Measurements from ENCODE around the gene DNAJC30. TPM values are rescaled to one million over a fixed set of nuclear protein-coding genes. Genes with fewer than 3 reads are reported as not detected.

The DNAJC30 gene
- total RNA-seq, 2 experiments from 2014 or later: 5.9 to 13.7 TPM

DNA sequence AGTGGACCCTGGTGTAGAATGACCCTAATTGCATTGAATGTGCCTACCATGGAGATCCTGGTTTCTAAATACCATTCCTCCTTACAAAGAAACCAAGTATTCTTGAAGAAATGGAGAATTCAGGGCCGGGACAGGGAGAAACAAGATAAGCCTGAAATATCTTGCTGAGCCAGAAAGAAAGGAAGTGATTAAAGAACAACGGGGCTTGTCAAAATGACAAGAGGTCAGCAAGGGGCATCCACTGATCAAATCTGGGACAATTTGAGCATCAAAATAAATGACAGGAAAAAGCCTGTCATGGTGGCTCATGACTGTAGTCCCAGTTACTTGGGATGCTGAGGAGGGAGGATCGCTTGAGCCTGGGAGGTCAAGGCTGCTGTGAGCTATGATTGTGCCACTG is 47.2 kb upstream of the DNAJC30 start:
- no TSS peak for BruUV-seq (replicated peaks)
- Histone ChIP-seq H3K4me1 (ENCODE audit: insufficient read depth, low read length, poor library complexity, severe bottlenecking) (peaks cover 14% of the 10 kb centered on the region), H4K20me1 (ENCODE audit: insufficient read depth, low read length) (no peaks in the 10 kb centered on the region), H3K9me3 (ENCODE audit: low read length) (no peaks in the 10 kb centered on the region), H3K4me2 (ENCODE audit: low read length) (no peak overlapping the region), H2AFZ (ENCODE audit: low read length) (no peak overlapping the region), H3K4me3 (ENCODE audit: low read depth, low read length, poor library complexity, severe bottlenecking) (no peak overlapping the region), H3K79me2 (ENCODE audit: insufficient read depth, low read depth, low read length) (no peaks in the 10 kb centered on the region), H3K9me2 (ENCODE audit: insufficient read depth, low read length) (no peaks in the 10 kb centered on the region), H3K36me3 (ENCODE audit: insufficient read depth, low read length) (peaks cover 2% of the 10 kb centered on the region; the same call in 1 of the 2 replicates), H3K27ac (ENCODE audit: low read depth, low read length, poor library complexity, severe bottlenecking) (no peak overlapping the region)
- intact Hi-C loops (cut with micrococcal nuclease; ENCODE audit: unreplicated experiment): loop anchor here (5.0 to 10.0 kb wide), 2 partner anchors 63 to 206 kb away; partner anchors contain the start of genes BAZ1B and VPS37D
- TF ChIP-seq, protein P1, sequence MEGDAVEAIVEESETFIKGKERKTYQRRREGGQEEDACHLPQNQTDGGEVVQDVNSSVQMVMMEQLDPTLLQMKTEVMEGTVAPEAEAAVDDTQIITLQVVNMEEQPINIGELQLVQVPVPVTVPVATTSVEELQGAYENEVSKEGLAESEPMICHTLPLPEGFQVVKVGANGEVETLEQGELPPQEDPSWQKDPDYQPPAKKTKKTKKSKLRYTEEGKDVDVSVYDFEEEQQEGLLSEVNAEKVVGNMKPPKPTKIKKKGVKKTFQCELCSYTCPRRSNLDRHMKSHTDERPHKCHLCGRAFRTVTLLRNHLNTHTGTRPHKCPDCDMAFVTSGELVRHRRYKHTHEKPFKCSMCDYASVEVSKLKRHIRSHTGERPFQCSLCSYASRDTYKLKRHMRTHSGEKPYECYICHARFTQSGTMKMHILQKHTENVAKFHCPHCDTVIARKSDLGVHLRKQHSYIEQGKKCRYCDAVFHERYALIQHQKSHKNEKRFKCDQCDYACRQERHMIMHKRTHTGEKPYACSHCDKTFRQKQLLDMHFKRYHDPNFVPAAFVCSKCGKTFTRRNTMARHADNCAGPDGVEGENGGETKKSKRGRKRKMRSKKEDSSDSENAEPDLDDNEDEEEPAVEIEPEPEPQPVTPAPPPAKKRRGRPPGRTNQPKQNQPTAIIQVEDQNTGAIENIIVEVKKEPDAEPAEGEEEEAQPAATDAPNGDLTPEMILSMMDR (conservative IDR thresholded peaks at IDR 0.05; ENCODE audit: low read length): no peak
- TF ChIP-seq EZH2phosphoT487 (IDR thresholded peaks at IDR 0.05; ENCODE audit: borderline replicate concordance, low read depth, low read length): no peak
- CTCF ChIA-PET (ENCODE audit: unreplicated experiment): no interaction called here
- POLR2A ChIA-PET: interaction anchor here (0.7 kb wide), 1 partner anchor 102 kb away, joined by 5 read pairs; no protein-coding TSS in a partner anchor
- DNase-seq (ENCODE audit: low spot score): no peak

DNA sequence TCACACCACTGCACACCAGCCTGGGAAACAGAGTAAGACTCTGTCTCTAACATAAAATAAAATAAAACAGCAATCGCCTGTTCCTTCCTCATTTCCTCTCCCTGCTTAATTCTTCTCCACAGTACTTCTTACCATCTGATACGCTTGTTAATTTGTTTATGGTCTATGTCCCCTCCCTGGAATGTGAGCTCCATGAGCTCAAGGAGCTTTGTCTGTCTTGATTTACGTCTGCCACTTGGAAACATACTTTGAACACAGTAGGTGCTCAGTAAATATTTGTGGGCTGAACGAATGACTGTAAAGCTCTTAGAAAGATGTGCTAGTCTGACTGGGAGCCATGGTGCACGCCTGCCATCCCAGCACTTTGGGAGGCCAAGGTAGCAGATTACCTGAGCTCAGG is 45.3 kb upstream of the DNAJC30 start:
- no peak for DNase-seq (ENCODE audit: low spot score)
- Histone ChIP-seq H2AFZ (ENCODE audit: low read length) (no peak overlapping the region), H3K4me2 (ENCODE audit: low read length) (no peak overlapping the region), H3K4me3 (ENCODE audit: low read depth, low read length, poor library complexity, severe bottlenecking) (no peak overlapping the region), H4K20me1 (ENCODE audit: insufficient read depth, low read length) (no peaks in the 10 kb centered on the region), H3K4me1 (ENCODE audit: insufficient read depth, low read length, poor library complexity, severe bottlenecking) (peaks cover 7% of the 10 kb centered on the region), H3K9me2 (ENCODE audit: insufficient read depth, low read length) (no peaks in the 10 kb centered on the region), H3K36me3 (ENCODE audit: insufficient read depth, low read length) (no peaks in the 10 kb centered on the region), H3K9me3 (ENCODE audit: low read length) (no peaks in the 10 kb centered on the region), H3K79me2 (ENCODE audit: insufficient read depth, low read depth, low read length) (no peaks in the 10 kb centered on the region), H3K27ac (ENCODE audit: low read depth, low read length, poor library complexity, severe bottlenecking) (no peak overlapping the region)
- ChIA-PET POLR2A (interaction anchor here (0.5 to 0.7 kb wide), 2 partner anchors 9 to 109 kb away, joined by 3 to 4 read pairs; partner anchors contain the start of gene STX1A), CTCF (ENCODE audit: unreplicated experiment) (interaction anchor here (1.2 kb wide), 1 partner anchor 10 kb away, joined by 3 read pairs; the partner anchor contains the start of gene ABHD11)
- BruUV-seq (replicated peaks): no TSS peak
- intact Hi-C loops (cut with micrococcal nuclease; ENCODE audit: unreplicated experiment): loop anchor here (10.0 kb wide), 1 partner anchor 274 kb away; no protein-coding TSS in a partner anchor
- TF ChIP-seq, protein P1 (conservative IDR thresholded peaks at IDR 0.05; ENCODE audit: low read length): no peak
- no peak for TF ChIP-seq EZH2phosphoT487 (IDR thresholded peaks at IDR 0.05; ENCODE audit: borderline replicate concordance, low read depth, low read length)

DNA sequence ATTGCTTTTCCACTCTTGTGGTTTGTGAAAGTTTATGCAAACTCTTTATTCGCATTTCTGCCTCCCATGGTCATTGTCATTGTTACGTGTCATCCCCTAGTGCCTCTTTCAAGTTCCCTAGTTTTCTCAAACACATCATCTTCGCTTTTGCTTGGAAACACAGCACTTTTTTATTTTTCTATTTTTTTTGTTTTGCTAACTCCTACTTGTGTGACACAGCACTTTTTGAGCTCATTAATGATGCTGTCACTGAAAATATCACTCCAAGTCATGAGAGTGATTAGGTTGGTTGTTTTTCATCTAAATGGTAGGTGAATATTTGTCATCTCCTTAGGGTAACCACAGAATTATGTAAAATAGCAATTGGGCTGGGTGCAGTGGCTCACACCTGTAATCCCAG is 44.7 kb upstream of the DNAJC30 start:
- Histone ChIP-seq H3K79me2 (ENCODE audit: insufficient read depth, low read depth, low read length) (no peaks in the 10 kb centered on the region), H3K9me3 (ENCODE audit: low read length) (no peaks in the 10 kb centered on the region), H3K36me3 (ENCODE audit: insufficient read depth, low read length) (no peaks in the 10 kb centered on the region), H3K4me2 (ENCODE audit: low read length) (no peak overlapping the region), H3K4me1 (ENCODE audit: insufficient read depth, low read length, poor library complexity, severe bottlenecking) (peaks cover 7% of the 10 kb centered on the region), H4K20me1 (ENCODE audit: insufficient read depth, low read length) (no peaks in the 10 kb centered on the region), H2AFZ (ENCODE audit: low read length) (no peak overlapping the region), H3K27ac (ENCODE audit: low read depth, low read length, poor library complexity, severe bottlenecking) (no peak overlapping the region), H3K9me2 (ENCODE audit: insufficient read depth, low read length) (no peaks in the 10 kb centered on the region), H3K4me3 (ENCODE audit: low read depth, low read length, poor library complexity, severe bottlenecking) (no peak overlapping the region)
- no peak for DNase-seq (ENCODE audit: low spot score)
- POLR2A ChIA-PET: no interaction called here
- no TSS peak for BruUV-seq (replicated peaks)
- CTCF ChIA-PET (ENCODE audit: unreplicated experiment): interaction anchor here (1.2 kb wide), 1 partner anchor 10 kb away, joined by 3 read pairs; the partner anchor contains the start of gene ABHD11
- intact Hi-C loops (cut with micrococcal nuclease; ENCODE audit: unreplicated experiment): loop anchor here (10.0 kb wide), 1 partner anchor 273 kb away; no protein-coding TSS in a partner anchor
- TF ChIP-seq, protein P1 (conservative IDR thresholded peaks at IDR 0.05; ENCODE audit: low read length): no peak
- TF ChIP-seq EZH2phosphoT487 (IDR thresholded peaks at IDR 0.05; ENCODE audit: borderline replicate concordance, low read depth, low read length): no peak
